ENCODE measurements around the gene MED10.

MED10 gene

GRCh38 chr5:6398570-6399230 lies 20.4 kb upstream of the MED10 start:
- no peak for DNase-seq

DNA sequence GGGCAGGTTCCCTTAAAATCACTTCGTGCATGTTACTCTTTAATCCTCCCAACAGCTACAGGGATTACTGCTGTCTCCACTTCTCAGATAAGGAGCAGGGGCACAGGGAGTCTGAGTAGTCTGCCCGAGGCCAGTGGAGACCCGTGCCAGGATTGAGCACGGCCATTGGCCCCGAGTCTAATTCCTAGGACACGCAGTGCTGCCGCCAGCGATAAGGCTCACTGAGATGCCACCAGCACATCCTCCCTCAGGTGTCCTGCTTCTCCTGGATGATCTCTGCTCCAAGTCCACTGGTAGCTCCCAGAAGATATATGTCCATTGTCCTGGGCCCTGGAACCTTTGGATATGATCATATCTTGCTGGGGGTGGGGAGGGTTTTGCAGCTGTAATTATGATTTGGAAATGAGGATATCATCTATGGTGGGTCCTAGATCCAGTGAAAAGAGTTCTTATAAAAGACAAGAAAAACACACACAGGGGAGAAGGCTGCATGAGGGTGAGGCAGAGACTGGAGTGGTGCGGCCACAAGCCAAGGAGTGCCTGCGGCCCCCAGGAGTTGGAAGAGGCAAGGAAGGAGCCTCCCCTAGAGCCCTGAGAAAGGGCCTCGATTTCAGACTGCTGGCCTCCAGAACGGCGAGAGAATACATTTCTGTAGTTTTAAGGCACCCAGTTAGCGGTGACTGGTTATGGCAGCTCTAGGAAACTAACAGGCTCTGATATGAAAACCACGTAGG lies 19.4 kb upstream of the MED10 start:
- DNase-seq = no peak

DNA sequence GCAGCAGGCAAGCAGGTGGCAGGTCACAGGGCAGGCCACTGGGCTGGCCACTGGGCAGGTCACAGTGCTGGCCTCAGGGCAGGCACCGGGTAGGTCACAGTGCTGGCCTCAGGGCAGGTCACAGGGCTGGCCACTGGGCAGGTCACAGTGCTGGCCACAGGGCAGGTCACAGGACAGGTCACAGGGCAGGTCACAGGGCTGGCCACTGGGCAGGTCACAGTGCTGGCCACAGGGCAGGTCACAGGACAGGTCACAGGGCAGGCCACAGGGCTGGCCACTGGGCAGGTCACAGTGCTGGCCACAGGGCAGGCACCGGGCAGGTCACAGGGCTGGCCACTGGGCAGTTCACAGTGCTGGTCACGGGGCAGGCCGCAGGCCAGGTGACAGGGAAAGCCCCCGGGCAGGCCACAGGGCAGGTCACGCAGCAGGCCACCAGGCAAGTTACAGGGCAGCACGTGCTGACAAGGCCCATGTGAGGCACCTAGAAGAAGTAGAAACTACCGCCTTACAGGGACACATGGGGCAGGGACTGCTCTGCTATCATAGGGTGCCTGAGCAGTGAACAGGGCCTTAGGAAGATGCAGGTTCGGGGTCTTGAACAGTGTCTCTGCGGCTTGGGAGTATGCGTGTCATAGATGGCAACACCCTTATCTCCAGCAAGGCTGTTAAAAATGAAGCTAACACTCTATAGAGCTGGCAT lies 18.6 kb upstream of the MED10 start:
- DNase-seq = no peak

DNA sequence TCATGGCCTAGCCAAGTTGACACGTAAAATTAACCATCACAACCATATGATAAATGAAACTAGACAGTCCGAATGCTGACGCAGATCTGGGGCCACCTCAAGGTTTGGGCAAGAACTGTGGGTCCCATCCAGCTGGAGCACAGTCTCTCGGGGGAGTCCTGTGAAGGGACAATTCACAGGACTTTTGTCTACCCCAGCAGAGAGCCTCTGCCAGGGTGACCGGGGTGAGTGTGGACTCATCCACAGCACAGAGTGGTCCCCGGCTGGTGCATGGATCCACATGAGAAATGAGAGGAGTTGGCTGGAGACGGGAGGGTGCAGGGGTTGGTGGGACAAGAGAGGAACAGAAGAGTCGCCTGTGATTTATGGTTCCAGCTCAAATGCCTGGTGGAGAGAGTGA lies 17.7 kb upstream of the MED10 start:
- no peak for DNase-seq

- DNase-seq = no peak
These were observed 17.3 kb upstream of the MED10 start for GRCh38 chr5:6395621-6396020.

DNA sequence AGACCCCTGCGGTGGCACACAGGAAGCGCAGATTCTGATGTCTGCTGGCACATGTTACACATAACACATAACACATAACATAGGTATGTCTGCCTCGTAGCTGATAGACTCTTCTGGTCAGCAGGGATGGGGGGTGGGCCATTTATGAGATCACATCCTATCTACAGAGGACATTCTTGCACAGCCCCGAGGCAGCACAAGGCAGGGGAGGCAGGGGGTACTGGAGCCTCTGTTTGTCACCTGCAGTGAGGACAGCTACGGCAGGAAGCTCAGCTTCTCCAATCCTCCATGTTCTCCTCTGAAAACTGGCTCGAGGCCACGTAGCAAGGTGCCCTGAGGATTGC lies 16.7 kb upstream of the MED10 start:
- no peak for DNase-seq

DNA sequence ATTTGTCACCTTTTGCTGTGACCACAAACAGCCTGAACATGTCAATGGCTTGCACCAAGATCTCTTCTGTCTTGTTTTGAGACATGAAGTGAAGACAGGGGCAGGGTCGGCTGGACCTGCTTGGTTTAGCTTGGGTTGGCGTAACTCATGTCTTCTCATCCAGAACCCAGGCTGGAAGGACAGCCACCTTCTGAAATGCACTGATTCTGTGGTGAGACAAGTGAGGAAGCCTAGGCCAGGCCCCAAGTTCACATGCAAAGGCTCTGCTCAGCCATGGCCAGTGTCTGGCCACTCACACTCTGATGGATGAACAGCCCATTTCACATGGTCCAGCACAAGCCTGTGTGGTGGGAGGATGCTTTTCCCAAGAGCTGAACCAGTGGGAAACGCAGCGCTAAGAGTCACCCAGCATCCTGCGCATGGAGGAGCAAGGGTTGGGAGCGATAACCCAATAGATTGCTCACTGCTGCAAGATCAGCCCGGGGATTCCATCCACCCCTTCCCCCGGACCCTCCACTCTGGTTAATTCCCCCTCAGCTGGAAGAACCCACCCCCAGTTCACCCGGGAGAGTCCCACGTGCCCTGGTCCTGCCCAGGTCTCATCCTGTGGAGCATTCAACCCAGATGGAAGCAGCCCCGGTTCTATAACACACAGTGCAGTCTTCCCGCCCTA lies 16.2 kb upstream of the MED10 start:
- DNase-seq = no peak

DNA sequence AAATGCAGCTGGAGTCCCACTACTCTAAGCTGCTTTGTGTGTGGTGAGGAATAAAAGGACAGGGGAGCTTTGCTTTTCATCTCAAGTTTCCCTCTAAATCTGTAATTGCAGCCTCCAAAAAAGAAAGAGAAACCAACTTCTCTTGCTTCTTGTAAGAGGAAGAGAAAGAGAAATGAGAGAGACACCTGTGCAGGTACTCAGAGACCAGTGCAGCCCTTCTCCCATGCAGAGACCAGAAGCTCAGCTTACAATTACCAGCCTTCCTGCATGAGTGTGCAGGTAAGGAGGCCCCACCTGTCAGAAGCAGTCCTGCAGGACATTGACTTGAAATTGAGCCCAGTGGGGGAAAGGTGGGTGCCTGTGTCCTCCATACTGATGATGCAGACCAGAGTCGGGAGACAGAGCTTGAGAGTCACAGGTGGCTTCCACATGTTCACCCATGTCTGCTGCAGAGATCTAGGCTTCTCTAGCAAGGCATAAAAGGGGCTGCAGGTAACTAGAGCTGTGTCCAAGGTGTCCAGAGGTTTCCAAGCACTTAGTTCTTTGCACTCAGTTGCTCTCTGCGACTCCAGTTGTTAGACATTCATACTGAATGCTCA lies 15.3 kb upstream of the MED10 start:
- DNase-seq = no peak

GRCh38 chr5:6392561-6392960 lies 14.2 kb upstream of the MED10 start:
- DNase-seq = peak; percentile 44

DNA sequence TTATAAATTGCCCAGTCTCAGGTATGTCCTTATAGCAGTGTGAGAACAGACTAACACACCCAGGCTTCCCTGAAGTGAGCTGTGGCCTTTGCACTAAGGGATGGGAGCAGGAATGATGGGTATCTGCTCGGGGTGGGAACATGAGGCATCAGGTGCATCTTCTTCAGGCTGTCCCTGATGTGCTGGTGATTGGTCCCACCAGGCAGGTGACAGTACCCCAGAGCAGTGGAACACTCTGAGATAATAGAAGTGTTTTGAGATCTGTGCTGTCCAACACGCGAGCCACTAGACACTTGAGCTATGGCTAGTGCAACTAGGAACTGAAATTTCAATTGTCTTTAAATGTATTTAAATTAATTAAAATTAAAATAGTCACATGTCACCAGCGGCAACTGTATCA lies 12.8 kb upstream of the MED10 start:
- no peak for DNase-seq

DNA sequence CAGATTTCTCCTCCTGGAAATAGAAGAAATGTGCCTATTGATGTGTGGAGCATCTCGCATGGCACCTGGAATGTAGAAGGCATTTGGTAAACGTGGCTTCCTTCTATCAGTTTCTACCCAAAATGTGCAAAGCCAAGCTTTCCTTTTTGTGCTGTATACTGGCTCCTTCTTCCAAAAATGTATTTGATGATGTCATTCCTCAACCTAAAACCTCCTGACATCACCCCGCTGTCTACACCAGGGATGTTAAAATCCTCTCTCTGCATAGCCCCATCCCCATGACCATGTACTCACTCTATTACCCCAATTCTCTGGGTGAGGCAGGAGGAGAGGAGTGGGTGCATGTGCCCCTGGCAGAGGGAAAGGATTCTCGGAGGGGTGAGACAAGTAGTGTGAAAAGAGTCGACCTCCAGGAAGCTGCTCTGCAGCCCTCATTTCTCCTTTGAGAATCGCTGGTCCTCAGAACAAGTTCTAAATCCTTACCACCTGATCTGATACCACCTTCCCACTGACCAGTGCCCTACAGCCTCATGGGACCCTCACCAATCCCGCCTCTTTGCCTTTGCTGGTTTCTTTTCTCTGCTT lies 11.7 kb upstream of the MED10 start:
- no peak for DNase-seq

DNA sequence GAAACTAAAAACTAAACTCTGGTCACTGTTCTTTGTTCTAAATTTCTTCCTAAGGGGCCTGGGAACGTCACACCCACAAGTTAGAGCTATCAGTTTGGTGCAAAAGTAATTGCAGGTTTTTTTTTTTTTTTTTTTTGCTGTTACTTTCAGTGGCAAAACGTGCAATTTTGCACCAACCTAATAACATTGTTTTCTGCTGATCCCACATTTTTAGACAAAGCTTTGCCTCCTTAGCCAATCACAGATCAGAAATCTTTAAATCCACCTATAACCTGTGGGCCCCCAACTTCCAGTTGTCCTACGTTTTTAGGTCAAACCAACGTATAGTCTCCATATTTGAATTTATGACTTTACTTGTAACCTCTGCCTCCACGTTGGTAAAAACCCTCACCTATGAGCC lies 11.1 kb upstream of the MED10 start:
- no peak for DNase-seq

- no peak for DNase-seq
These were observed 9.6 kb upstream of the MED10 start for GRCh38 chr5:6387970-6388369.

DNA sequence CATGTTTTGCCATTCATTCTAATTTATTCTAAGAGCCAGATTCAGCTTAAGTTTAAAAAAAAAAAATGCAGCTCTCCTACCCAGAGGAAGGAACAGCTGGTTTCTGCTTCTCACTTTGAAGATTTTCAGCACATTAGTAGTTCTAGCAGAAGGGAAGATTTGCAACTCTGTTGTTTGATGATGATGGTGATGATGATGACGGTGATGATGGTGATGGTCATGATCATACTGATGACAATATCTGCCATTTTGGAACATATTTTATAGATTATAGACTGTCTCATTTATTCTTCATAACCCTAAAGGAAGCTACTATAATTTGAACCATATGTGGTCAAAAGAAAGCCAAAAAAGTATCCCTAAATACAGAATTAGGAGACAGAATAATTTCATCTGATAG lies 7.9 kb upstream of the MED10 start:
- no peak for DNase-seq

DNA sequence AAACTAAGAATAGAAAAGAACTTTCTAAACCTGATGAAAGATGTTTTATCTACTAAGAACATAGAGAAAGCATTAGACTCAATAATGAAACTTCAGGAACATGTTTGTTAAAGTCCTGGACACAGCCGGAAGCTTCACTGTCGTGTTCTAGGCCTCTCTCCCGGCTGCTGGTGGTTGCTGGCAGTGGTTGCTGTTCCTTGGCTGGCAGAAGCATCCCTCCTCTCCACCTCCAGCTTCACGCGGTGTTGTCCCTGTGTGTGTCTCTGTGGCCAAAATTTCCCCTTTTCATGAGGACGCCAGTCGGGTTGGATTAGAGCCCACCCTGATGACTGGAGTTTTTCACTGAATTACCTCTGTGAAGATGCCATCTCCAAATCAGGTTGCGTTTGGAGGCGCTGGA lies 6.5 kb upstream of the MED10 start:
- no peak for DNase-seq

- no peak for DNase-seq
These were observed 5.0 kb upstream of the MED10 start for GRCh38 chr5:6383376-6383775.

- no peak for DNase-seq
These were observed 899 bp upstream of the MED10 start for GRCh38 chr5:6379246-6379645.

DNA sequence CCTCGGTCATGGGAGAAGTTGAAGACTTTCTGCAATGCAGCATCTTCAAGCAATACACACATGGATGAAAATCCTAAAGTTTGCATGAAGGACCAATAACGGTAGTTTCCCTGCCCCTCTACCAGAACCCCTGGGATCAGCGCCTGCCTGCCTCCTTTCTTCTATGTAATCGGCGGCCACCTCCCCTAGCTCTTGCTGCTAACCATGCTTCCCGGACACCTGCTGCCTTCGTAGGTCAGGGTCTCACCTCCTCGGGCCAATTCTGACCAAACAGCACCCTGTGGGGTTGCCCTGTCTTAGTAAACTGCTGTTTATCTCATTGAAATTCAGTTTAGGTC lies 388 bp upstream of the MED10 start:
- DNase-seq = no peak

GRCh38 chr5:6377582-6377904 lies 804 bp downstream of the MED10 start:
- DNase-seq = no peak

GRCh38 chr5:6376974-6377520 lies 1.3 kb downstream of the MED10 start:
- no peak for DNase-seq

DNA sequence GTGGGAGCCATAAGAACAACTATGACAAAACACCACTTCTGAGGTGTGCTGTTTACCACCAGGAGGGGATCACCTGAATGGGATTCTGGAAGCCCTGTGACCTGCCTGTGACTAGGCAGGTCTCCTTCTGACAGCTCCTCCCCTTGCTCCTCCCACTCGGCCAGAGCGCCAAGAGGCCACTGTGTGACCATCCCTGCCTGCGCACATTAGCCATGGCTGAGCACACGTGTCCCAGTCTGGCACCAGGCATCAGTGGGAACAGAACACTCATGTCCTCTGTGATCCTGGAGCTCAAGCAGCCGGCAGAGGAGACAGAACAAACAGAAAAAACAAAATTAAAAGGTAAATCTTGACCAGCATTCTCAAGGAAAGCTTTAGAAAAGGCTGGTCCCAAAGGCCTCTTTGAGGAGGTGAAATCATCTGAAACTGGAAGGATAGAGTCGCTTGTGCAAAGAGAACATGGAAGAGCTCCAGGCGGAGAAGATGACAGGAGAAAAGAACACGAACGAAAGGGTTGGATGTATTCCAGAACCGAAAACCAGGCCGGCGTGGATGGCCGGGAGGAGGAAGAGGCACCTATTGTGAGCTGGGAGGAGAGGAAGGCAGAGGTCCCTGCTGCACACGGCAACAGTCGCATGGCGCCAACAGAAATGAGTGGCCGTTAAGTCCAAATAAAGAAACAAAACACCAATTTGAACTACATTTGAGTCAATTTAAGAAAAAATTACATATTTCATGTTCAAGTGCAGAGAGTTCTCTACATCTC lies 5.1 kb downstream of the MED10 start:
- no peak for DNase-seq

All from fibroblast of upper back skin (primary cell).